Naive thymus-derived CD8-positive, alpha-beta T cell (primary cell): ENCODE measurements around the gene ARF3. TPM values are rescaled to one million over a fixed set of nuclear protein-coding genes. Genes with fewer than 3 reads are reported as not detected.

ENCODE experiments used
- polyA plus RNA-seq, 3 donors: library from polyadenylated mRNA; unstranded; fragments of 300-500 nt; fragmentation: Illumina TruSeq; gene quantifications; one replicate each; pipeline ENCODE4 v1.2.3, GENCODE V29; 2021
- total RNA-seq, 8 experiments: library from RNA in 2 of 8; stranded (reverse) in 2 of 8; gene quantifications; one replicate each; pipeline ENCODE4 v1.2.3 and lab custom pipeline; 2021 to 2026

ARF3 gene
- total and polyA plus RNA-seq, 5 experiments from 2014 or later: 19.5 to 57.3 (median 24.4) TPM

Other genes starting within 250 kb of the ARF3 start
- gene CCNT1, start 240.8 kb downstream of the ARF3 start, total RNA-seq: 10 to 100 TPM; 65.5 to 66.5 TPM
- 10 to 100 TPM; 12.9 to 22.6 (median 12.9) TPM for gene CCNT1, start 240.8 kb downstream of the ARF3 start, polyA plus RNA-seq
- not detected for gene ADCY6, start 168.4 kb downstream of the ARF3 start, total RNA-seq
- gene ADCY6, start 168.4 kb downstream of the ARF3 start, polyA plus RNA-seq: not detected
- 1 to 10 TPM; 3.2 to 3.3 TPM for gene CACNB3, start 139.0 kb downstream of the ARF3 start, total RNA-seq
- under 1 TPM; 0.19 to 0.52 (median 0.19) TPM for gene CACNB3, start 139.0 kb downstream of the ARF3 start, polyA plus RNA-seq
- 100 to 1,000 TPM; 159 to 171 TPM for gene DDX23, start 105.3 kb downstream of the ARF3 start, total RNA-seq
- 10 to 100 TPM; 27.6 to 52.2 (median 33.8) TPM for gene DDX23, start 105.3 kb downstream of the ARF3 start, polyA plus RNA-seq
- 1 to 10 TPM; 3.7 to 3.9 TPM for gene RND1, start 91.6 kb downstream of the ARF3 start, total RNA-seq
- 1 to 10 TPM in 2 of 3 donors, under 1 TPM in 1; 0.15 to 2.1 (median 1.3) TPM for gene RND1, start 91.6 kb downstream of the ARF3 start, polyA plus RNA-seq
- 10 to 100 TPM; 49.2 to 49.3 TPM for gene FKBP11, start 32.0 kb downstream of the ARF3 start, total RNA-seq
- gene FKBP11, start 32.0 kb downstream of the ARF3 start, polyA plus RNA-seq: 100 to 1,000 TPM; 127 to 151 (median 131) TPM
- 1 to 10 TPM; 3.0 to 3.3 TPM for gene WNT10B, start 14.2 kb upstream of the ARF3 start, total RNA-seq
- under 1 TPM in 1 of 3 donors, not detected in 2; 0.29 TPM for gene WNT10B, start 14.2 kb upstream of the ARF3 start, polyA plus RNA-seq
- under 1 TPM; 0.33 to 0.52 TPM for gene WNT1, start 20.8 kb upstream of the ARF3 start, total RNA-seq
- 1 to 10 TPM in 1 of 3 donors, under 1 TPM in 2; 0.23 to 1.2 (median 0.49) TPM for gene WNT1, start 20.8 kb upstream of the ARF3 start, polyA plus RNA-seq
- gene DDN, start 41.9 kb upstream of the ARF3 start, total RNA-seq: under 1 TPM; 0.14 to 0.18 TPM
- not detected for gene DDN, start 41.9 kb upstream of the ARF3 start, polyA plus RNA-seq
- 10 to 100 TPM; 47.5 to 49.5 TPM for gene PRKAG1, start 61.3 kb upstream of the ARF3 start, total RNA-seq
- gene PRKAG1, start 61.3 kb upstream of the ARF3 start, polyA plus RNA-seq: 10 to 100 TPM; 29.2 to 39.5 (median 33.0) TPM
- 100 to 1,000 TPM; 130 to 134 TPM for gene KMT2D, start 103.3 kb upstream of the ARF3 start, total RNA-seq
- 10 to 100 TPM in 2 of 3 donors, 1 to 10 TPM in 1; 1.5 to 28.5 (median 10.5) TPM for gene KMT2D, start 103.3 kb upstream of the ARF3 start, polyA plus RNA-seq
- 1 to 10 TPM; 3.6 to 4.3 TPM for gene RHEBL1, start 112.5 kb upstream of the ARF3 start, total RNA-seq
- gene RHEBL1, start 112.5 kb upstream of the ARF3 start, polyA plus RNA-seq: 1 to 10 TPM; 3.0 to 3.6 (median 3.4) TPM
- gene DHH, start 137.3 kb upstream of the ARF3 start, total RNA-seq: under 1 TPM; 0.27 to 0.47 TPM
- gene DHH, start 137.3 kb upstream of the ARF3 start, polyA plus RNA-seq: not detected
- 100 to 1,000 TPM; 253 to 270 TPM for gene LMBR1L, start 153.4 kb upstream of the ARF3 start, total RNA-seq
- gene LMBR1L, start 153.4 kb upstream of the ARF3 start, polyA plus RNA-seq: 10 to 100 TPM; 34.0 to 45.8 (median 34.6) TPM
- 100 to 1,000 TPM; 157 to 161 TPM for gene TUBA1B, start 173.9 kb upstream of the ARF3 start, total RNA-seq
- 100 to 1,000 TPM; 277 to 339 (median 333) TPM for gene TUBA1B, start 173.9 kb upstream of the ARF3 start, polyA plus RNA-seq
- 10 to 100 TPM; 93.5 to 95.3 TPM for gene TUBA1A, start 231.6 kb upstream of the ARF3 start, total RNA-seq
- gene TUBA1A, start 231.6 kb upstream of the ARF3 start, polyA plus RNA-seq: 100 to 1,000 TPM; 139 to 168 (median 147) TPM